ENCODE data around the gene MYL12B.

MYL12B gene

DNA sequence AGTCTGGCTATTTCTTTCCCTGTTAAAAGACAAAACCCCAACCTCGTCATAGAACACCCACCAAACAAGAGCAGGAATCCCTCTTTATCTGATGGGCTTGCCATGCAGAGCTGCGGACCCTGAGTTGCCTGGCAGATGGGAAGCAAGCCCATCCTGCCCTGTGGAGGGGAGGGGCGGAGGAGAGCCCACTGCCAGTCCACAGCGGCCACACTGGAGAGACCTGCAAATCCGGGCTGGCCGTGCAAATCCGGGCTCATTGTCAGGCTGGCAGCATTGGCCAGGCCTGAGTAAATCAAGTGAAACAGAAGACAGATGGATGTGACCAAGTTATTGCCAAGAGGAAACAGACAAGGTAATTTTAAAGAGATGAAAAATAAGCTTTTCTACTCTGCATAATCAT, 22.0 kb downstream of the MYL12B start:
- TF ChIP-seq OVOL3 (tag by site-specific recombination; IDR thresholded peaks at IDR 0.05) (no peak), ZNF548 (tag by site-specific recombination; IDR thresholded peaks at IDR 0.05) (no peak), GLI2 (tag by site-specific recombination; IDR thresholded peaks at IDR 0.05; ENCODE audit: borderline replicate concordance, low read depth) (no peak), ZBTB20 (tag by site-specific recombination; IDR thresholded peaks at IDR 0.05) (no peak), ZFP3 (tag by site-specific recombination; IDR thresholded peaks at IDR 0.05; ENCODE audit: low read depth) (no peak), ZNF621 (tag by site-specific recombination; IDR thresholded peaks at IDR 0.05) (no peak), ZNF292 (tag by site-specific recombination; IDR thresholded peaks at IDR 0.05; ENCODE audit: borderline replicate concordance, low read depth) (no peak), ZSCAN30 (tag by site-specific recombination; IDR thresholded peaks at IDR 0.05) (no peak), SALL2 (tag by site-specific recombination; IDR thresholded peaks at IDR 0.05; ENCODE audit: borderline replicate concordance) (no peak), GLI4 (tag by site-specific recombination; IDR thresholded peaks at IDR 0.05) (no peak), ZNF239 (tag by site-specific recombination; IDR thresholded peaks at IDR 0.05) (no peak), ZNF155 (tag by site-specific recombination; IDR thresholded peaks at IDR 0.05) (no peak), ZNF660 (tag by site-specific recombination; IDR thresholded peaks at IDR 0.05) (no peak), TCF7L2 (IDR thresholded peaks at IDR 0.05; ENCODE audit: borderline replicate concordance, low read depth, low read length) (no peak), ZFP37 (tag by site-specific recombination; IDR thresholded peaks at IDR 0.05) (no peak), ZNF837 (tag by site-specific recombination; IDR thresholded peaks at IDR 0.05) (no peak)
- TF ChIP-seq, protein P1, sequence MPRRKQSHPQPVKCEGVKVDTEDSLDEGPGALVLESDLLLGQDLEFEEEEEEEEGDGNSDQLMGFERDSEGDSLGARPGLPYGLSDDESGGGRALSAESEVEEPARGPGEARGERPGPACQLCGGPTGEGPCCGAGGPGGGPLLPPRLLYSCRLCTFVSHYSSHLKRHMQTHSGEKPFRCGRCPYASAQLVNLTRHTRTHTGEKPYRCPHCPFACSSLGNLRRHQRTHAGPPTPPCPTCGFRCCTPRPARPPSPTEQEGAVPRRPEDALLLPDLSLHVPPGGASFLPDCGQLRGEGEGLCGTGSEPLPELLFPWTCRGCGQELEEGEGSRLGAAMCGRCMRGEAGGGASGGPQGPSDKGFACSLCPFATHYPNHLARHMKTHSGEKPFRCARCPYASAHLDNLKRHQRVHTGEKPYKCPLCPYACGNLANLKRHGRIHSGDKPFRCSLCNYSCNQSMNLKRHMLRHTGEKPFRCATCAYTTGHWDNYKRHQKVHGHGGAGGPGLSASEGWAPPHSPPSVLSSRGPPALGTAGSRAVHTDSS (tag by site-specific recombination; IDR thresholded peaks at IDR 0.05): no peak
- TF ChIP-seq, protein P2, sequence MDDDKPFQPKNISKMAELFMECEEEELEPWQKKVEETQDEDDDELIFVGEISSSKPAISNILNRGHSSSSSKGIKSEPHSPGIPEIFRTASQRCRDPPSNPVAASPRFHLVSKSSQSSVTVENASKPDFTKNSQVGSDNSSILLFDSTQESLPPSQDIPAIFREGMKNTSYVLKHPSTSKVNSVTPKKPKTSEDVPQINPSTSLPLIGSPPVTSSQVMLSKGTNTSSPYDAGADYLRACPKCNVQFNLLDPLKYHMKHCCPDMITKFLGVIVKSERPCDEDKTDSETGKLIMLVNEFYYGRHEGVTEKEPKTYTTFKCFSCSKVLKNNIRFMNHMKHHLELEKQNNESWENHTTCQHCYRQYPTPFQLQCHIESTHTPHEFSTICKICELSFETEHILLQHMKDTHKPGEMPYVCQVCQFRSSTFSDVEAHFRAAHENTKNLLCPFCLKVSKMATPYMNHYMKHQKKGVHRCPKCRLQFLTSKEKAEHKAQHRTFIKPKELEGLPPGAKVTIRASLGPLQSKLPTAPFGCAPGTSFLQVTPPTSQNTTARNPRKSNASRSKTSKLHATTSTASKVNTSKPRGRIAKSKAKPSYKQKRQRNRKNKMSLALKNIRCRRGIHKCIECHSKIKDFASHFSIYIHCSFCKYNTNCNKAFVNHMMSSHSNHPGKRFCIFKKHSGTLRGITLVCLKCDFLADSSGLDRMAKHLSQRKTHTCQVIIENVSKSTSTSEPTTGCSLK (tag by site-specific recombination; IDR thresholded peaks at IDR 0.05): no peak
- TF ChIP-seq, protein P3, sequence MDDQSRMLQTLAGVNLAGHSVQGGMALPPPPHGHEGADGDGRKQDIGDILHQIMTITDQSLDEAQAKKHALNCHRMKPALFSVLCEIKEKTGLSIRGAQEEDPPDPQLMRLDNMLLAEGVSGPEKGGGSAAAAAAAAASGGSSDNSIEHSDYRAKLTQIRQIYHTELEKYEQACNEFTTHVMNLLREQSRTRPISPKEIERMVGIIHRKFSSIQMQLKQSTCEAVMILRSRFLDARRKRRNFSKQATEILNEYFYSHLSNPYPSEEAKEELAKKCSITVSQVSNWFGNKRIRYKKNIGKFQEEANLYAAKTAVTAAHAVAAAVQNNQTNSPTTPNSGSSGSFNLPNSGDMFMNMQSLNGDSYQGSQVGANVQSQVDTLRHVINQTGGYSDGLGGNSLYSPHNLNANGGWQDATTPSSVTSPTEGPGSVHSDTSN (CRISPR knock-in tag; IDR thresholded peaks at IDR 0.05): no peak
- TF ChIP-seq, protein P4, sequence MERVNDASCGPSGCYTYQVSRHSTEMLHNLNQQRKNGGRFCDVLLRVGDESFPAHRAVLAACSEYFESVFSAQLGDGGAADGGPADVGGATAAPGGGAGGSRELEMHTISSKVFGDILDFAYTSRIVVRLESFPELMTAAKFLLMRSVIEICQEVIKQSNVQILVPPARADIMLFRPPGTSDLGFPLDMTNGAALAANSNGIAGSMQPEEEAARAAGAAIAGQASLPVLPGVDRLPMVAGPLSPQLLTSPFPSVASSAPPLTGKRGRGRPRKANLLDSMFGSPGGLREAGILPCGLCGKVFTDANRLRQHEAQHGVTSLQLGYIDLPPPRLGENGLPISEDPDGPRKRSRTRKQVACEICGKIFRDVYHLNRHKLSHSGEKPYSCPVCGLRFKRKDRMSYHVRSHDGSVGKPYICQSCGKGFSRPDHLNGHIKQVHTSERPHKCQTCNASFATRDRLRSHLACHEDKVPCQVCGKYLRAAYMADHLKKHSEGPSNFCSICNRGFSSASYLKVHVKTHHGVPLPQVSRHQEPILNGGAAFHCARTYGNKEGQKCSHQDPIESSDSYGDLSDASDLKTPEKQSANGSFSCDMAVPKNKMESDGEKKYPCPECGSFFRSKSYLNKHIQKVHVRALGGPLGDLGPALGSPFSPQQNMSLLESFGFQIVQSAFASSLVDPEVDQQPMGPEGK (tag by site-specific recombination; IDR thresholded peaks at IDR 0.05): no peak
- CTCF ChIA-PET: interaction anchor here (0.5 to 8.1 kb wide), 12 partner anchors 14 to 592 kb away, joined by 3 to 167 read pairs (median 5); no protein-coding TSS in a partner anchor
- POLR2A ChIA-PET: interaction anchor here (0.6 kb wide), 1 partner anchor 411 kb away, joined by 3 read pairs; no protein-coding TSS in a partner anchor
- H3K4me1 ChIP-seq (ENCODE audit: control insufficient read depth, insufficient read depth, low read length): no peaks in the 10 kb centered on the region
- no peaks in the 10 kb centered on the region for H3K9me3 ChIP-seq (ENCODE audit: control insufficient read depth, insufficient read depth, low read depth, low read length)
- H3K4me3 ChIP-seq (ENCODE audit: low read depth, low read length): no peak overlapping the region
- H3K27ac ChIP-seq (ENCODE audit: extremely low read depth, low read depth, low read length): no peak overlapping the region
- H3K36me3 ChIP-seq (ENCODE audit: control insufficient read depth in 2 of 2, insufficient read depth in 1 of 2, low read length in 2 of 2): no peaks in the 10 kb centered on the region

All from HEK293 (cell line).